ENCODE results near the gene OTUD7B.

OTUD7B gene

DNA sequence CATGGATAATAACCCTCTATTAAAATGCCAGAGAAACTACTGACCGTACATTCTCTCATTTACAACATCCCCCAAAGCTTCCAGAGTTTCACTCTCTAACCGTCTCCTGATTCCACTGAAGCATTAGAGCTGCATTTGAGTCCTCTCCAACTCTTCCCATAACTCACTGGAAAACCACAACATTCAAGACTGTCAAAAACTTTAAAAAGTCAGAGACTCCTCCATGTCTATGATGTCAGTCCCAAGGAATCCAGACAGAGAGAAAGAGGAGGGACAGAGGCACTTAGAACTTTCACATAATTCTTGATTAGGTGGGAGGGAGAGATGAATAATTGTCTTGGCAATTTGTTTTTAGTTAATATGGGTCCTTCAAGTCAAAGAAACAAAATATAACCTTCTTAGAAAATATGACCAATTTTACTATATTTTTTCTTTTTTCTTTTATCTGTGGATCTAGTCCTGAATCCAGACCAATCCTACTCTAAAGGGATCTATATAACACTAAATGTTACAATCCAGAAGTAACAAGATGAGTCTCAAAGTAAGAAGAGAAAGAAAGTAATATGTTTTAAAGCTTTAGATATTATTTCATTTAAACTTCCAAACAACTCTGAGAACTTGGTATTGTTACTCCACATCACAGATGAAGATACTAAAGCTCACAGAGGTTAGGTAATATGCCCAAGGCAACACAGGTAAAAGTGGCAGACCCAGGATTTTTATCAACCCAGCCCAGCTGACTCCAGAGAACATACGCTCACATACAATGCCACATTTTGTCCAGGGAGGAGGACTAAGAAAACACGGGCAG is 23.8 kb downstream of the OTUD7B start:
- Mint-ChIP-seq H3K9me3 (no peaks in the 10 kb centered on the region), H3K27ac (peak overlapping the region; percentile 93), H3K27me3 (ENCODE audit: low read depth, poor library complexity) (no peaks in the 10 kb centered on the region), H3K36me3 (ENCODE audit: low read depth) (peaks cover 51% of the 10 kb centered on the region), H3K4me3 (no peak overlapping the region), H3K4me1 (peaks cover 29% of the 10 kb centered on the region)
- no peak for DNase-seq
- TF ChIP-seq, protein P1, sequence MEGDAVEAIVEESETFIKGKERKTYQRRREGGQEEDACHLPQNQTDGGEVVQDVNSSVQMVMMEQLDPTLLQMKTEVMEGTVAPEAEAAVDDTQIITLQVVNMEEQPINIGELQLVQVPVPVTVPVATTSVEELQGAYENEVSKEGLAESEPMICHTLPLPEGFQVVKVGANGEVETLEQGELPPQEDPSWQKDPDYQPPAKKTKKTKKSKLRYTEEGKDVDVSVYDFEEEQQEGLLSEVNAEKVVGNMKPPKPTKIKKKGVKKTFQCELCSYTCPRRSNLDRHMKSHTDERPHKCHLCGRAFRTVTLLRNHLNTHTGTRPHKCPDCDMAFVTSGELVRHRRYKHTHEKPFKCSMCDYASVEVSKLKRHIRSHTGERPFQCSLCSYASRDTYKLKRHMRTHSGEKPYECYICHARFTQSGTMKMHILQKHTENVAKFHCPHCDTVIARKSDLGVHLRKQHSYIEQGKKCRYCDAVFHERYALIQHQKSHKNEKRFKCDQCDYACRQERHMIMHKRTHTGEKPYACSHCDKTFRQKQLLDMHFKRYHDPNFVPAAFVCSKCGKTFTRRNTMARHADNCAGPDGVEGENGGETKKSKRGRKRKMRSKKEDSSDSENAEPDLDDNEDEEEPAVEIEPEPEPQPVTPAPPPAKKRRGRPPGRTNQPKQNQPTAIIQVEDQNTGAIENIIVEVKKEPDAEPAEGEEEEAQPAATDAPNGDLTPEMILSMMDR (IDR thresholded peaks at IDR 0.05) = no peak

DNA sequence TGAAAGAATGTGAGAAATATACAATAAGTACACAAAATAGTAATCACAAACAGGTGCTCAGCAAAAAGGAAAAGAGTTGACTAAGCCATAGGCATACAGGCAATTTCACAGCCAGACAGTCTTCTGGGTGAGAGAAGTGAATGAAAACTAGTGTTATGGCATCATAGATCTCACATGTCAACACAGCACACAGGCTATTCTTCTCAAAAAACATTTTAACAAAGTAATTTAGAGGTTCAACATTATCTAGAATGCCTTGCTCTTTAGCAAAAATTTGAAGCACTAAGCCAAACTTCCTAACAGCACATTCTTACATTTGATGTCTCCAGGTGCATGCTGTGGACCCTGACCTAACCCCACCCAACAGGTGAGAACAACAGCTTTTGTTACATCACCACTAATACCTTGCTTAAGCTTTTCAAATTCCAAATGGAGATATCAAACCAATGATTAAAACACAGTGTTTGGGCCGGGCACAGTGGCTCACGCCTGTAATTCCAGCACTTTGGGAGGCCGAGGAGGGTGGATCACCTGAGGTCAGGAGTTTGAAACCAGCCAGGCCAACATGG is 30.5 kb downstream of the OTUD7B start:
- Mint-ChIP-seq H3K4me3 (no peak overlapping the region), H3K9me3 (no peaks in the 10 kb centered on the region), H3K36me3 (ENCODE audit: low read depth) (peaks cover 52% of the 10 kb centered on the region), H3K4me1 (peaks cover 28% of the 10 kb centered on the region), H3K27me3 (ENCODE audit: low read depth, poor library complexity) (no peaks in the 10 kb centered on the region), H3K27ac (no peak overlapping the region)
- no peak for DNase-seq
- TF ChIP-seq, protein P1 (IDR thresholded peaks at IDR 0.05) = no peak

DNA sequence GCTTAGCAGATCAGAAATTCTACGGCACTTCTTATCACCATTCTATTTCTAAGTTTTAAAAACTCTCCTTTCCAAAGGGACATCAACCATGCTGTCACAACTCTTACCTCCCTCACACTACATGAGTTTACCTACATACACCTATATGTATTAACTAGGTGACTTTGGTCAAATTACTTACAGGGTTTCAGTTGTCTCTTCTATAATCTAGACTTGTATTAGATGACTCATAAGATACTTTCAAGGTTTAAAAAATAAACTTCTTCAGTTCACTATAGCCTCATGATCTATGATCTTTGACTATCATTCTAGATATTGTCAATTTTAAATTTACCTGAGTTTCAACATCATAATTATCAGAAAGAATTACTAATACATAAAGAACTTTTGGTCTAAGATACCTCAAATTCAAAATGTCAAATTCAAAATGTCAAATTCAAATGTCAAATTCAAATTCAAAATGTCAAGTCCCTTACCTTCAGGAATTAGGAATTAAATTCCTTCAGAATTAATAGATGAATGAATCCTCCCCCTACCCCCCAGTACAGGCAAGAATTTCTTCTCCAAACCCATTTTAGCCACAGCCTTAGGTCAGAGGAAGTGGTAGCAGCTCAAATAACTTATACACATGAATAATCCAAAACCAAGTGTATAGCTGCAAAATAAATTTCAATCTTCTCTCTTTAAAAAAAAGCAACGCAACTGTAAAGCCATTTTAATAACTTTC is 31.1 kb downstream of the OTUD7B start:
- DNase-seq = no peak
- no peaks in the 10 kb centered on the region for H3K27me3 Mint-ChIP-seq (ENCODE audit: low read depth, poor library complexity)
- H3K4me3 Mint-ChIP-seq = no peak overlapping the region
- H3K9me3 Mint-ChIP-seq = no peaks in the 10 kb centered on the region
- TF ChIP-seq, protein P1 (IDR thresholded peaks at IDR 0.05) = no peak
- peak overlapping the region; percentile 43 for H3K27ac Mint-ChIP-seq
- peaks cover 21% of the 10 kb centered on the region for H3K4me1 Mint-ChIP-seq
- H3K36me3 Mint-ChIP-seq (ENCODE audit: low read depth) = peaks cover 51% of the 10 kb centered on the region

DNA sequence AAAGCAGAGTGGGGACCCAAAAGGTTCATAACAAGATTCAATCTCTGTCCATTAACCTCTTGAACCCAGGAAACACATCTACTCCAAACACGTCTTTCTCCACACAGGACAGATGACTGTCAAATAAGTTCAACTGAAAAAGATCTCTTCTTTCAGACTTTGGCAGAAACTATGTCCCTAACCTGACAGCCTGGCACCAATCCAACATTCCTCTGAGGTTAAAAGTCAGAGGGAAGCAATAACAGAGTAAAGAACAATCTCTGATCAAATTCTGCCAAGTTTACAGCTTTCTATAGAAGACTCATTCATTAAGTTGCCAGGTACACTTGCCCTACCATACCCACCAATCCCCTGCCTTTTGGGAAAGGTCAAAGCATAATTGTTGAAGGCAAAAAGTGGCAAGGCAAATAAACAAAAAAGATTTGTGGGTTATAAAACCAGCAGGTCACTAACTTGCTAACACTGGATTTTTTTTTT is 31.9 kb downstream of the OTUD7B start:
- Mint-ChIP-seq H3K4me1 (peaks cover 15% of the 10 kb centered on the region), H3K36me3 (ENCODE audit: low read depth) (peaks cover 51% of the 10 kb centered on the region), H3K9me3 (no peaks in the 10 kb centered on the region), H3K4me3 (no peak overlapping the region), H3K27me3 (ENCODE audit: low read depth, poor library complexity) (no peaks in the 10 kb centered on the region), H3K27ac (peak overlapping the region; percentile 52)
- TF ChIP-seq, protein P1 (IDR thresholded peaks at IDR 0.05) = no peak
- no peak for DNase-seq

DNA sequence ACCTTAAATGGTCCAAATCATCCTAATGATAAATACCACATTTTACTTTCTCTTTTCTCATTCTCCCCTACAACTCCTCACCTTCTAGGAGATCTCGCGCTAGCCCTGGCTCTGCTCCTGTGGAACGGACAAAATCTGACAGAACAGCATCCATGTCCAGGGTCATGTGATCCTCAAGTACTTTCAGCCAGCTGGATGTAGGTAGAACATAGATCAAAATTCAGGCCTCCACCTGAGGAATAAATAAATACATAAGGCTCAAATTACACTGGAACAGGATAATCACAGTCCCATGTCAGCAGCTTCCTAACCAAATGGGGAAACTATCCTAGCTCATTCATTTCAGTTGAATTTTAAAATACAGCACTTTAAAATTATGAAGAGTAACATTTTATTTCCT is 33.2 kb downstream of the OTUD7B start:
- DNase-seq = no peak
- TF ChIP-seq, protein P1 (IDR thresholded peaks at IDR 0.05) = no peak

More for the DNA sequence above, 33.2 kb downstream of the OTUD7B start:
- H3K4me1 Mint-ChIP-seq = peaks cover 15% of the 10 kb centered on the region
- no peaks in the 10 kb centered on the region for H3K9me3 Mint-ChIP-seq
- H3K4me3 Mint-ChIP-seq = no peak overlapping the region
- H3K27me3 Mint-ChIP-seq (ENCODE audit: low read depth, poor library complexity) = no peaks in the 10 kb centered on the region
- peaks cover 51% of the 10 kb centered on the region for H3K36me3 Mint-ChIP-seq (ENCODE audit: low read depth)
- H3K27ac Mint-ChIP-seq = no peak overlapping the region
